Activated CD8-positive, alpha-beta memory T cell treated with anti-CD3 and anti-CD28 coated beads, Interleukin-2, amount 50 U/mL, for 24 hours (primary cell): ENCODE measurements around the gene ERF.
"Not testable (repeated sequence)": the region's sequence is repeated elsewhere in the genome, so short reads cannot be mapped to it uniquely, and the experiment has no call there.

Experiments used
- DNase-seq: peaks from one replicate; pipeline ENCODE4 v3.0.0-alpha.2; 2020; ENCODE audit errors: extremely low read depth

The ERF gene

DNA sequence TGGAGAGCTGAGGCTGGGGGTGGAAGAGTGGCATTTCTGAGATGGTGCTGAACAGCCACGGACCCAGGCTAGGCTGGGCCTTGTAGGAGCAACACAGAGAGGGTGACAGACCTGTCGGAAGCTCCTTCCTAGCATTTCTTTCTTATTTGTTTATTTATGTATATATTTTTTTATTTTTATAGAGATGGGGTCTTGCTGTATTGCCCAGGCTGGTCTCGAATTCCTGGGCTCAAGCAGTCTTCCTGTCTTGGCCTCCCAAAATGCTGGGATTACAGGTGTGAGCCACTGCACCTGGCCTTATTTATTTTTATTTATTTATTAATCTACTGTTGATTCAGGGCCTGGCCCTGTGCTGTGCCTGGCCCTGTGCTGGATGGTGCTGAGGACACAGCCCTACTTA lies 20.6 kb upstream of the ERF start:
- no peak for DNase-seq

- DNase-seq: no peak
These were observed 20.2 kb upstream of the ERF start for GRCh38 chr19:42275103-42275502.

DNA sequence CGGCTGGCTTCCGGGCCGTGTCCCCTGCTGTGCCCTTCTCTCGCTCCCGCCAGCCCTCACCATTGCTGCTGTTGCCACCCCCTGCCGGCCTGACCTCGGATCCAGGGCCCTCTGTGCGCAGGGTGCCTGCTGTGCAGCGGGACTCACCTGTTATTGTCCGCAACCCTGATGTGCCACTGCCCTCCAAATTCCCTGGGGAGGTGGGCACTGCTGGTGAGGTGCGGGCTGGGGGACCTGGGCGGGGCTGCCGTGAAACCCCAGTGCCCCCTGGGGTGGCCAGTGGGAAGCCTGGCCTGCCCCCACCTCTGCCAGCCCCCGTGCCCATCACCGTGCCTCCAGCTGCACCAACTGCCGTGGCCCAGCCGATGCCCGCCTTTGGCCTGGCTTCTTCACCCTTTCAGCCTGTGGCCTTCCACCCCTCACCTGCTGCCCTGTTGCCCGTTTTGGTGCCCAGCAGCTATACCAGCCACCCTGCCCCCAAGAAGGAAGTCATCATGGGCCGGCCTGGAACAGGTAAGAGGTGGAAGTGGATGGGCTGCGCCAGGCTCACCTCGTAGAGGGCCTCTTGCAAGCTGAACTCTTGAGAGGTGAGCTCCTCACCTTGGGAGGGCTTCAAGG lies 19.2 kb upstream of the ERF start:
- DNase-seq: no peak

GRCh38 chr19:42273407-42274064 lies 18.6 kb upstream of the ERF start:
- DNase-seq: no peak

DNA sequence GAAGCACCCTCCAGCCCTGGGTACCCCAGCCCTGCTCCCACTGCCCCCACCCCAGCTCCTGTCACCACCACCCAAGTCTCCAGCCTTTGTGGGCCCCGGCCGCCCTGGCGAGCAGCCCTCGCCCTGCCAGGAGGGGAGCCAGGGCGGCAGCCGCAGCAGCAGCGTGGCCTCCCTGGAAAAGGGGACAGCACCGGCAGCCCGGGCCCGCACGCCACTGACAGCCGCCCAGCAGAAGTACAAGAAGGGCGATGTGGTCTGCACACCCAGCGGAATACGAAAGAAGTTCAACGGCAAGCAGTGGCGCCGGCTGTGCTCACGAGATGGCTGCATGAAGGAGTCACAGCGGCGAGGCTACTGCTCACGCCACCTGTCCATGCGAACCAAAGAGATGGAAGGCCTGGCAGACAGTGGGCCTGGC lies 18.1 kb upstream of the ERF start:
- DNase-seq: no peak

GRCh38 chr19:42272535-42272897 lies 17.6 kb upstream of the ERF start:
- no peak for DNase-seq

- DNase-seq: no peak
These were observed 17.1 kb upstream of the ERF start for GRCh38 chr19:42271861-42272534.

- DNase-seq: no peak
These were observed 16.1 kb upstream of the ERF start for GRCh38 chr19:42271045-42271419.

DNA sequence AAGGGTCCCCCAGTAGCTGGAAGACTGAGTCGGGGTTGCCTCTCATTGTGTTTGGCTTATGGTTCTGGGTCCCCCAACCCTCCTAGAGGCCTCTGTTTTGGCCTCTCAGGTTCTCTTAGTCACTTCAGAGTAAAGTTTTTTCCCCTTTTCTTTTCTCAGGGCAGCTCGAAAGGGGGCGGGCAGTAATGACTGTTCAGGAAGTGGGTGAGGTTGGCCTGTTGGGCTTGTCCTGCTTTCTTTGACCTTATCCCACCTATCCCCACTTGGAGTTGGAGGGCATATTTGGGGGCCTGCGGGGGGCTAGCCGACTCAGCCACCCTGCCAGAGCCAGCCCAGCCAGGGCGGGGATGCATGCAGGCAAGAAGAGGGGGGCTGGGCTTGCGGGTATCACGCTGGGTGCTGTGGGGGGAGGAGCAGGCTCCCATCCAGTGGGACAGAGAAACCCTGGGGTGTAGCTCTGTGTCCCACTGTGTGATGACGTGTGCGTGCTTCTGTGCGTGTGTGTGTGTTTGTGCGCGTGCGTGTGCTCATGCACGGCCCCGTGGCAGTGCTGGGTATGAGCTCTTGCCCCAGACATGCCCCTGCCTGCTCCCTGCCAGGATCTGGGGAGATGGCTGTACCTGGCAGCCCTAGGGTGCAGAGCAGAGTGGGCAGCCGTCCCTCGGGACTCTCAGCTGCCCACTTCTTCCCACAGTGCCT lies 15.6 kb upstream of the ERF start:
- no peak for DNase-seq

DNA sequence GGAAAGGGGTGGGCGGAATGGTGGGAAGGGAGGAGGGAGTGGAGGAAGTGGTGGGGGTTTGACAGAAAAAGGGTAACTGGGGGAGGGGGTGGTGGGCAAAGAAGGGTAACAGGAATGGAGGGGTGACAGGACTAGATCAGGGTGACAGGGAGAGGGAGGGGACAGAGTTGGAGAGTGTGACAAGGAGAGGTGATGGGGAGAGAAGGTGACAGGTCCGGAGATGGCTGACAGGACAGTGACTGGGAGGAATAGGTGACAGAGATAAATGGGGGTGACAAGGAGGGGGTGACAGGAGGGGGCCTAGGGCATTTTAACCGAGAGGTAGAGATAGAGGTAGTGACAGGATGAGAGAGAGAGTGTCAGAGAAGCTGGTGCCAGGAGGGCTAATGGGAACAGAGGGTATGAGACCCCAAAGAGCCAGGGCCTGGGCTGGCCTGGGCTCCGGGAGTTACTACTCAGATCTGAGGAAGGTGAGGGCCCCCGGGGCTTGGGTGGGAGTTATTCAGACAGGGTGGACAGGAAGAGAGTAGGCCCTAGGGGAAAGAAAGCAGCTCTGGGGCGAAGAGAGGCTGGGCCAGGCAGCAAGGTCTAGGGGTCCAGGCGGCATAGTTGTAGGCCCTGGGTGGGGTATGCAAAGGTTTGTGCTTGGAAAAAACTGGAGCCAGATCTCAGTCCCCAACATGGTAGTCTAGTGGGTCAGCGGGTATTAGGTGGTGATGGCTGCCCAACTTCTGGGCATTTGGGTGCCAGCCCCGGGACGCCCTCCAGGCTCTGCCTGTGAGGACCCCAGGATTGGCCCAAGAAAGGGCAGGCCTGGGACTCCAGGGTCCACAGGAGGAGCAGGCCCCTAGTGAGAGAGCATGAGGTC lies 14.8 kb upstream of the ERF start:
- no peak for DNase-seq

GRCh38 chr19:42268704-42269477 lies 14.0 kb upstream of the ERF start, which contains the start of gene CIC:
CIC (plus strand) TSS chr19:42269252; CDS start chr19:42271784, 2,532 bp downstream.
- peak; percentile 97 for DNase-seq

DNA sequence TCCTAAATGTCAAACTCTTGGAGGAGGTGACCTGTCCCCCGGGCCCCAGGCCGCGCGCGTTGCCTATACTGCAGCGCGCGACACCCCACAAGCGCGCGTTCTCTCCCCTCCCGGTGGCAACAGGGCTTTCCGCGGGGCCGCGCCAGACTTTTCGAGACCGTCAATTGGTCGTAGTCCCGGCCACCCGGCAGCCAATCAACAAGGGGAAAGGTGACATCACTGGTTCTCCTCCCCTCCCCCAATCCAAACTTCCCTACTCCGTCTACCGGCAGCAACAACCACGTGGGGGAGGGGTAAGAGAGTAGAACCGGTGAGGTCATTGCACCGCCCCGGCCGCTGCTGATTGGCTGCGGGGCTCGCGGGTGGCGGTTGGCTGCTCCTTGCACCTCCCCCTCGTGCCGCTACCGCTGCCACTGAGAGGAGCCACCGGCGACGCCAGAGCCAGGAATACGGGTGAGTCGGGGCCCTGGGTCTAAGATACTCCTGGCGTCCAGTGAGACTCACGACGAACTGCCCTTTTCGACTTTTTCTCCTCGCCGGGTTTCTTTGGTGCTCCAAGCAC lies 13.3 kb upstream of the ERF start:
- peak; percentile 98 for DNase-seq

DNA sequence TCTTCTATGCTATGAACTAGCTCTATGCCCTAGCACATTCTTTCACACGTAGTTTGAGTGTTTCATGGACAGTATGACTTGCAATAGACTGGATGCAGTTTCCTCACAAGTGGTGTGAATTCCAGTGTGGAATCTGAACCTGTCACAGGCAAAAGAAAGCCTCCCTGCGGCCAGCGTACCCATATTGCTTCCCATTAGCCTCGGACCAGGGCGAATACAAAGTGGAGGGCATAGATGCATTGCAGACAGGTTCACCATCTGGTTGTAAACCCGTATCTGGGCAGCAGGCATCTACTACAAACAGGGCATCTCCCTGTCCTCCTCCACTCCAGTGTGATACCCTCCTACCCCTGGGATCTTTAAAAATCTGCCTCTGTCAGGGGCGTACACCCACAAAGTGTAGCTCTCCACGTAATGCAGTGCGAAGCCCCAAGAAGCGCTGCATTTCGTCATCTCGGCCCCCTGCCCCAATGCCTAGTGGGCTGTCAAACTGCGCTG lies 12.8 kb upstream of the ERF start:
- DNase-seq: no peak

- DNase-seq: not testable (repeated sequence)
These were observed 12.1 kb upstream of the ERF start for GRCh38 chr19:42266928-42267603.

- DNase-seq: not testable (repeated sequence)
These were observed 11.2 kb upstream of the ERF start for GRCh38 chr19:42266105-42266504.

- DNase-seq: no peak
These were observed 6.8 kb upstream of the ERF start for GRCh38 chr19:42261763-42262162.

- DNase-seq: not testable (repeated sequence)
These were observed 2.9 kb upstream of the ERF start for GRCh38 chr19:42257842-42258241.

GRCh38 chr19:42255766-42256745 lies 1.1 kb upstream of the ERF start:
- DNase-seq: no peak
